Gastrocnemius medialis (tissue), 4 donors: ENCODE data around the gene CASP9.

Experiments
- CTCF ChIP-seq, 5 experiments: fragments of 450-650 bp in 3 of 5; fragments of 200-600 bp in 2 of 5; sonication (generic) in 2 of 5; IDR thresholded peaks in 4 of 5; conservative IDR thresholded peaks in 1 of 5; 1 replicate in 4 of 5; 2 replicates in 1 of 5; pipeline ENCODE4 v1.5.1; 2016 to 2019; ENCODE audit warnings: antibody characterized with exemption in 5 of 5, mild to moderate bottlenecking in 3 of 5, moderate library complexity in 3 of 5
- POLR2A ChIP-seq, 2 donors: fragments of 450-650 bp; IDR thresholded peaks; one replicate each; pipeline ENCODE4 v1.6.1; 2017; ENCODE audit warnings: antibody characterized with exemption in 2 of 2, mild to moderate bottlenecking in 2 of 2, moderate library complexity in 2 of 2

GRCh38 chr1:15509586-15509985 is 14.4 kb downstream of the CASP9 start:
- no peak for TF ChIP-seq CTCF (IDR thresholded peaks at IDR 0.05 in 4 of 5, conservative IDR thresholded peaks at IDR 0.05 in 1 of 5)
- TF ChIP-seq POLR2A (IDR thresholded peaks at IDR 0.05): no peak
